ENCODE data around the gene GLCCI1.

GLCCI1 gene

DNA sequence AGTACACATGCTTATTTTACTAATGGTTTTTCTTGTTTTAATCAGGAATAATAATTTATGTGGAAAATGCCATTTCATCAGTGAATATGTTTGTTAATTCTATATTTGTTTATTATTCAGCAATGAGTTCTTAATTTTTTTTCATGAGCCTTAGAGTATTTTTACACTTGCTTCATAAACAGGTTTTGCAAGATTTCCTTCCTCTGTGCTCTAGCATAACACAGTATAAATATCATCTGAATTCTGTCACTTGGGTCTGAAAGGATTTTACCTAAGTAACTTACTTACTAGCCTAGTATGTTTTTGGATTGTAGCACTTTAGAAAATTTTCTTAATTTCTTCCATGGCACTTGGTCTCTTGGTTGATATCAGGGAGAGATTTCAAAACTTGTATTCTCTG, 45.8 kb downstream of the GLCCI1 start:
- Histone ChIP-seq H3K4me3 (no peak overlapping the region), H3K27ac (no peak overlapping the region), H3K9me3 (ENCODE audit: low read depth, low read length) (no peaks in the 10 kb centered on the region), H3K9ac (ENCODE audit: insufficient read length) (no peak overlapping the region), H3K36me3 (ENCODE audit: insufficient read depth, low read length) (no peaks in the 10 kb centered on the region)
- DNase-seq (ENCODE audit: low read depth, low spot score): no peak
- TF ChIP-seq POLR2AphosphoS5 (IDR thresholded peaks at IDR 0.05; ENCODE audit: borderline replicate concordance, low read depth, low read length): no peak
- TF ChIP-seq EZH2 (IDR thresholded peaks at IDR 0.05): no peak
- TF ChIP-seq FOXP2 (optimal IDR thresholded peaks at IDR 0.05; ENCODE audit: control extremely low read depth, extremely low read length, insufficient read depth): no peak

DNA sequence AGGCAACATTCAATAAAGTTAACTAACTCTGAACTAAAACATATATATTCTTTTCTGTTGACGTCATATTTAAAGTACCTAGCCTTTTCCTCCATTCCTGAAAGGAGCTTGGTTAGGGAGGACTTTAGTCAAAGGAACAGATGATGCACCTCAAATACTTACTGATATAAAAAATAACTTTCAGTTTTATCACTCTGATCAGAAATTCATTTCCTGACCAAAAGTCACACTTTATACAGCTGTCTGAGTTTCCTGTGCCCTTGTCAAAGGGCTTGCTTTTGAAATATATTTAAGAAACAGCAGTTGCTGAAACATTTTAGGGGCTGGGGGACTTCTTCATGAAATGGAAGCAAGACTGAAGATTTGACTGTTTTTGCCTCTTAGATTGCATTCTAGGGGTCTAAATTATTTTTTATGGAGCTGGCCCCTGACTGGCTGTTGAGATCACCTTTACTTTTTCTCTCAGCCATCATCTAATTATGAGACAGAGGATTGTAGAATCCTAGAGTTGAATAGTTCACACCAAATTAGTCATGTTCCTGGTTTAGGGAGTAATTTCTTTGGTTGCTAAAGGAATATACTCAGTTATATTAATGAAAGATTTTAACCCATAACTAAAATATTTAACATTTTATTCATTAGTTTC, 46.6 kb downstream of the GLCCI1 start:
- DNase-seq (ENCODE audit: low read depth, low spot score): no peak
- TF ChIP-seq POLR2AphosphoS5 (IDR thresholded peaks at IDR 0.05; ENCODE audit: borderline replicate concordance, low read depth, low read length) (no peak), FOXP2 (optimal IDR thresholded peaks at IDR 0.05; ENCODE audit: control extremely low read depth, extremely low read length, insufficient read depth) (no peak), EZH2 (IDR thresholded peaks at IDR 0.05) (no peak)
- Histone ChIP-seq H3K9me3 (ENCODE audit: low read depth, low read length) (no peaks in the 10 kb centered on the region), H3K4me3 (no peak overlapping the region), H3K36me3 (ENCODE audit: insufficient read depth, low read length) (no peaks in the 10 kb centered on the region), H3K9ac (ENCODE audit: insufficient read length) (no peak overlapping the region), H3K27ac (no peak overlapping the region)

DNA sequence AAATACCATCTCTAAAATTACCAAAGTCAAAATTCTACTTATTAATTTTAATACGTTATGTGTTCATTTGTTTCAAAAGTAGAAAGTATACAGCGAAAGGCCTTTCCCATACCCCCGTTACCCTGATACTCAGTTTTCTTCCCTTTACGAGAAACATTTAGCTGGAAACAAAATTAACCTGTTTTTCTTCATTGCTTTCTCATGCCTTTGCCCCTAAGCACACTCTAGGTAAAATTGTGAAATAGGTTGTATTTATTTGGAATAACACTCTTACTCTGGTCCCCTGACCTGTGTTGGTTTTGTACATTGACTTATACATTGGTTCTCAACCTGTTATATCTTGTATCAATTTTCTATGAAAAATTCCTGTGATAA, 47.1 kb downstream of the GLCCI1 start:
- Histone ChIP-seq H3K4me3 (no peak overlapping the region), H3K9ac (ENCODE audit: insufficient read length) (no peak overlapping the region), H3K27ac (no peak overlapping the region), H3K36me3 (ENCODE audit: insufficient read depth, low read length) (no peaks in the 10 kb centered on the region), H3K9me3 (ENCODE audit: low read depth, low read length) (no peaks in the 10 kb centered on the region)
- TF ChIP-seq FOXP2 (optimal IDR thresholded peaks at IDR 0.05; ENCODE audit: control extremely low read depth, extremely low read length, insufficient read depth): no peak
- TF ChIP-seq POLR2AphosphoS5 (IDR thresholded peaks at IDR 0.05; ENCODE audit: borderline replicate concordance, low read depth, low read length): no peak
- DNase-seq (ENCODE audit: low read depth, low spot score): no peak

DNA sequence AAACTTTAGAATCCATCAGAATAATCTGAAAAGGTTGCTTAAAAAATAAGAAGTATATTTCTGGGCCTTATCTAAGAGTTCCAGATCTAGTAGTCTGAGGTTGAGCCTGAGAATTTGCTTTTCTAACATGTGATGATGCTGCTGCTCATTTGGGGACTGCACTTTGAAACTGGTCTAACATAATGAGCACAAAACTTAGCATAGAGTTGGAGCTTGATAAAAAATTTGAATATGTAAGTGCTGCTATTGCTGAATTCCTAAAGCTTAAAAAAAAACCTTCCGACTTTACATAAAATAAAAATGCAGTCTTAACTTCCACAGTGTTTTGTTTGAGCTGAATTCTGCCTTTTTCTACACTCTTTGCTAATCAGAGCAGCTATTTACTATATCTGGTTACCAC, 48.8 kb downstream of the GLCCI1 start:
- no peaks in the 10 kb centered on the region for H3K36me3 ChIP-seq (ENCODE audit: insufficient read depth, low read length)
- no peak for DNase-seq (ENCODE audit: low read depth, low spot score)
- no peak overlapping the region for H3K27ac ChIP-seq
- H3K9ac ChIP-seq (ENCODE audit: insufficient read length): no peak overlapping the region
- no peak for TF ChIP-seq FOXP2 (optimal IDR thresholded peaks at IDR 0.05; ENCODE audit: control extremely low read depth, extremely low read length, insufficient read depth)
- TF ChIP-seq POLR2AphosphoS5 (IDR thresholded peaks at IDR 0.05; ENCODE audit: borderline replicate concordance, low read depth, low read length): no peak
- TF ChIP-seq EZH2 (IDR thresholded peaks at IDR 0.05): no peak
- H3K9me3 ChIP-seq (ENCODE audit: low read depth, low read length): no peaks in the 10 kb centered on the region
- no peak overlapping the region for H3K4me3 ChIP-seq

DNA sequence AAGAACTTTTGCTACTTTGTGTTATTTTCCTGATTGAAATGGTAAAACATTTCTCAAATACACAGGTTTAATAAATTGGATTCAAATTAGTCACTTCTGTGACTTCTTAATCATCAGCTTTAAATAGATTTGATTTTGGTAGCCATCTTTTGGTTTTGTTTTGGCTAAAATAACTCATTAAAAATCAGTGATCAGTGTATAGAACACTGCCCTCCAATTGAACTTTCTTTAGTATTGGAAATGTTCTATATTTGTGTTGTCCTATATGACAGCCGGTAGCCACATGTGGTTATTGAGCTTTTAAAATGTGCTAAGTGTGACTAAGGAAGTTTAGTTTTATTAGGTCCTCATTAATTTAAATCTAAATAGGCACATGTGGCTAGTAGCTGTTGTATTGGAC, 50.4 kb downstream of the GLCCI1 start:
- no peak for TF ChIP-seq EZH2 (IDR thresholded peaks at IDR 0.05)
- TF ChIP-seq FOXP2 (optimal IDR thresholded peaks at IDR 0.05; ENCODE audit: control extremely low read depth, extremely low read length, insufficient read depth): no peak
- no peak for TF ChIP-seq POLR2AphosphoS5 (IDR thresholded peaks at IDR 0.05; ENCODE audit: borderline replicate concordance, low read depth, low read length)
- Histone ChIP-seq H3K27ac (no peak overlapping the region), H3K9me3 (ENCODE audit: low read depth, low read length) (no peaks in the 10 kb centered on the region), H3K9ac (ENCODE audit: insufficient read length) (no peak overlapping the region), H3K36me3 (ENCODE audit: insufficient read depth, low read length) (no peaks in the 10 kb centered on the region), H3K4me3 (no peak overlapping the region)
- no peak for DNase-seq (ENCODE audit: low read depth, low spot score)

DNA sequence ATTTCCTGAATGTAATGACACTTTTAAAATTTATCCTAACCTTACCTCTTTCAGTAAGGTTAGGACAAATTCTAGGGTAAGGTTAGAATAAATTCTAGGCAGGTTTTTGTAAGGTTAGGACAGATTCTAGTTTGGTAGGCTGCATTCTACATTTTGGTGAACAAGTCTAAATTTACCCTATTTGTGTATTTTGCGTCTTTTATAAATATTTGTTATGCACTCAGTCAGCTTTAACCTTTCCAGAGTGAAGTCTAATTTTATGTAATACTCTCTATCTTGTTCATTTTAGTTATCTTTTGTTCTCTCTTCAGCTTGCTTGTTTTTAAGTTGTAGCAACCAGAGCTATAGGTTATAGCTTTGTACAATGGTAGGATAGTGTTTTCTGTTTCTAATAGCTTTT, 54.0 kb downstream of the GLCCI1 start:
- no peaks in the 10 kb centered on the region; the same call in 1 of the 2 replicates for H3K9me3 ChIP-seq (ENCODE audit: low read depth, low read length)
- TF ChIP-seq FOXP2 (optimal IDR thresholded peaks at IDR 0.05; ENCODE audit: control extremely low read depth, extremely low read length, insufficient read depth): no peak
- no peak for TF ChIP-seq POLR2AphosphoS5 (IDR thresholded peaks at IDR 0.05; ENCODE audit: borderline replicate concordance, low read depth, low read length)
- no peaks in the 10 kb centered on the region for H3K36me3 ChIP-seq (ENCODE audit: insufficient read depth, low read length)
- H3K4me3 ChIP-seq: no peak overlapping the region
- DNase-seq (ENCODE audit: low read depth, low spot score): no peak
- no peak overlapping the region for H3K9ac ChIP-seq (ENCODE audit: insufficient read length)
- no peak overlapping the region for H3K27ac ChIP-seq

DNA sequence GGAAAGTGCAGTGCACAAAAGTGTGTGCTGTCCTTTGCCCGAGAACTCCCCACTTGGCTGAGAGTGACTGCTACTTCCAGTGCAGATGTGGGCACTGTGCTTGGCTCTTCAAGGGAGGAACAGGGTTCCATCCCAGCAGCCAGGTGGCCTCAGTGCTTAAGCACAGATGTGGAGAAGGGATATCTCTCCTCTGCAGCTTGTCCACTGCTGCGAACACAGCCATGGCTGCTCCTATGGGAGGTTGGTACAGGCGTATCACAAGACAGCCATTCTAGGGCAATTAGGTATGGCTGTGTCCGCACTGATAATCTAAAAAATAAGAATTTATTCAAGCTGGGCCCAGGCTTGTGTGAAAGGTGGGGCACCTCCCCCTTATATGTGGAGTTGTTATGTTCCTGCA, 66.6 kb downstream of the GLCCI1 start:
- TF ChIP-seq EZH2 (IDR thresholded peaks at IDR 0.05): no peak
- Histone ChIP-seq H3K36me3 (ENCODE audit: insufficient read depth, low read length) (no peaks in the 10 kb centered on the region), H3K9me3 (ENCODE audit: low read depth, low read length) (no peaks in the 10 kb centered on the region), H3K9ac (ENCODE audit: insufficient read length) (no peak overlapping the region), H3K27ac (no peak overlapping the region), H3K4me3 (no peak overlapping the region)
- DNase-seq (ENCODE audit: low read depth, low spot score): no peak

DNA sequence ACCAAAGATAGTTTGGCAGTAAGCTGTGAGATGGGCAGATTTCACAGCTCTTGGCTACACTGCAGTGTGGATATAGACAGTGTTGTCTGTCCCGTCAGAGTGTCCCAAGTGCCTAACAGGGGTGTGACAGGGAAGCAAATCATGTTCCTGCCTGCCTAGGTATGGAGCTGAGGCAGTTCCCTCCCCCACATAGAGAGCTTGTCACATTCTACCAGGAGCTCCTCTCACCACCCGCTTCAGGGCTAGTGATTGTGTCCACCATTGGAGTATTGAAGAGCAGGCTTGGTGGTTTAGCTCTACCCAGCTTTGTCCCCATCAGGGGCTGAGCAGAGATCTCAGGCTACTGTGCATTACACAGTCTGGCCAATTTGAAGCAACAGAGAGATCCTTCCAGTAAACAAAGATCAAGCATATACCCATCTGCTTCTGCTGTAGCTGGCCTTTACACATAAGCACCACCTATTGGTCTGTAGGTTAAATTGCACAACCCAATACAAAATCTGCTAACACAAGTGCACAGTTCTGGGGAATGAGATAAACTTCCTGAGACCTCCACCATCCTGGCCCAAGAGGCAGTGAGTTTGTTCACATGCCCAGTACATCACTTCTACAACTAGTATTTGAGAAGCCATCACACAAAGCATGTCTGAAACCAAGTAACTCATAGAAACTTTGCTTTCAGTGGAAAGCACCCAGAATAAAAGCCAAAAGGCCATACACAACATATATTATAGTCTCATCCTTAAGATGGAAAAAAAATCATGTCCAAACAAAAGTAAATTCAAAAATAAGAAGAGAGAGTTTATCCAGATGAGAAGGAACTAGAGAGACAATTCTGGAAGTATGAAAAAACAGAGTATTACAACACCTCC, 67.3 kb downstream of the GLCCI1 start:
- no peak overlapping the region for H3K27ac ChIP-seq
- H3K4me3 ChIP-seq: no peak overlapping the region
- no peak for DNase-seq (ENCODE audit: low read depth, low spot score)
- no peak overlapping the region for H3K9ac ChIP-seq (ENCODE audit: insufficient read length)
- TF ChIP-seq POLR2AphosphoS5 (IDR thresholded peaks at IDR 0.05; ENCODE audit: borderline replicate concordance, low read depth, low read length): no peak
- no peak for TF ChIP-seq EZH2 (IDR thresholded peaks at IDR 0.05)
- TF ChIP-seq FOXP2 (optimal IDR thresholded peaks at IDR 0.05; ENCODE audit: control extremely low read depth, extremely low read length, insufficient read depth): no peak
- H3K9me3 ChIP-seq (ENCODE audit: low read depth, low read length): no peaks in the 10 kb centered on the region
- no peaks in the 10 kb centered on the region for H3K36me3 ChIP-seq (ENCODE audit: insufficient read depth, low read length)

Data from SK-N-MC (cell line).